Spinal cord (tissue), 10 donors: ENCODE results near the gene DTNB. TPM values are rescaled to one million over a fixed set of nuclear protein-coding genes. Genes with fewer than 3 reads are reported as not detected.
"Not testable (repeated sequence)": the region's sequence is repeated elsewhere in the genome, so short reads cannot be mapped to it uniquely, and the experiment has no call there.

ENCODE experiments used
- DNase-seq, 6 donors: peaks; one replicate each; pipeline versions ENCODE4 v3.0.0 to v3.0.0-alpha.2; 2013 to 2015; ENCODE audit warnings: low spot score in 6 of 6, low read depth in 4 of 6
- H3K27ac ChIP-seq: one replicate; pipeline ENCODE4 v1.5.1; 2013; ENCODE audit warnings: low read depth, low read length, control low read depth
- H3K27me3 ChIP-seq: one replicate; pipeline ENCODE4 v1.6.1; 2013; ENCODE audit warnings: low read length; ENCODE audit not compliant: control insufficient read depth, insufficient read depth
- H3K36me3 ChIP-seq: one replicate; pipeline ENCODE4 v1.6.1; 2013; ENCODE audit warnings: low read length; ENCODE audit not compliant: control insufficient read depth, insufficient read depth
- H3K4me1 ChIP-seq: one replicate; pipeline ENCODE4 v1.6.1; 2013; ENCODE audit warnings: low read length; ENCODE audit not compliant: control insufficient read depth, insufficient read depth
- H3K4me3 ChIP-seq: one replicate; pipeline ENCODE4 v1.5.1; 2013; ENCODE audit warnings: low read depth, low read length, control low read depth
- H3K9me3 ChIP-seq: one replicate; pipeline ENCODE4 v1.6.1; 2013; ENCODE audit warnings: low read length; ENCODE audit not compliant: control insufficient read depth, insufficient read depth
- WGBS: methylation state at CpG from one replicate; pipeline ENCODE4 v1.1.5; 2013; ENCODE audit warnings: missing lambda C conversion rate; ENCODE audit not compliant: insufficient coverage; 5-methylcytosine and 5-hydroxymethylcytosine counted together
- polyA plus RNA-seq, 2 donors: library from polyadenylated mRNA; unstranded; fragments of 120-200 nt; gene quantifications; one replicate each; pipeline ENCODE4 v1.2.1, GENCODE V29; 2013; ENCODE audit not compliant: insufficient read length in 2 of 2
- total RNA-seq, 2 donors: library from RNA; depleted of rRNA in 1 of 2; stranded (reverse); fragments of 120-200 nt in 1 of 2; fragments of >200 nt in 1 of 2; gene quantifications; one replicate each; pipeline versions ENCODE4 v1.2.3 to v1.2.4, GENCODE V29; 2013 to 2014
- donor health status: healthy.

DTNB gene
- total and polyA plus RNA-seq, 4 donors = 21.1 to 50.8 (median 34.5) TPM

DNA sequence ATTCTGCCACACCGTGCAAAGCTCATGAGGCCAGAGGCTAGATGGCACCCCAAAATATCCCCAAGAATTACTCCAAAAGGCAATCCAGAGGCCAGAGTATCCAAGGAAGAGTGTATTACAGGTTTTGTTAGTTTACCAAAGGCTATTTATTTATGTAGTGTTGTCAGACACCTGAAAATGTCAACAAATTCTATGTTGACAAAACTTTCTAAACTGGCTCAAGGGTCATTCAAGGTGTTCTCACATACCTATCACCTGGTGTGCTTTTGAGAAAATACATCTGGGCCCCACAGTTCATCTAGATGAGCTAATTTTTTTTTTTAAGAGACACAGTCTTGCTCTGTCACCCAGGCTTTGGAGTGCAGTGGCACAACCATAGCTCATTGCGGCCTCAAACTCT, 12.4 kb upstream of the DTNB start:
- no peaks in the 10 kb centered on the region for H3K36me3 ChIP-seq
- no peak overlapping the region for H3K4me3 ChIP-seq
- no peak for DNase-seq
- 100% methylated on average over 1 of the region's 2 CpGs for WGBS
- H3K9me3 ChIP-seq = no peaks in the 10 kb centered on the region
- H3K27ac ChIP-seq = no peak overlapping the region
- H3K4me1 ChIP-seq = no peaks in the 10 kb centered on the region
- no peaks in the 10 kb centered on the region for H3K27me3 ChIP-seq

DNA sequence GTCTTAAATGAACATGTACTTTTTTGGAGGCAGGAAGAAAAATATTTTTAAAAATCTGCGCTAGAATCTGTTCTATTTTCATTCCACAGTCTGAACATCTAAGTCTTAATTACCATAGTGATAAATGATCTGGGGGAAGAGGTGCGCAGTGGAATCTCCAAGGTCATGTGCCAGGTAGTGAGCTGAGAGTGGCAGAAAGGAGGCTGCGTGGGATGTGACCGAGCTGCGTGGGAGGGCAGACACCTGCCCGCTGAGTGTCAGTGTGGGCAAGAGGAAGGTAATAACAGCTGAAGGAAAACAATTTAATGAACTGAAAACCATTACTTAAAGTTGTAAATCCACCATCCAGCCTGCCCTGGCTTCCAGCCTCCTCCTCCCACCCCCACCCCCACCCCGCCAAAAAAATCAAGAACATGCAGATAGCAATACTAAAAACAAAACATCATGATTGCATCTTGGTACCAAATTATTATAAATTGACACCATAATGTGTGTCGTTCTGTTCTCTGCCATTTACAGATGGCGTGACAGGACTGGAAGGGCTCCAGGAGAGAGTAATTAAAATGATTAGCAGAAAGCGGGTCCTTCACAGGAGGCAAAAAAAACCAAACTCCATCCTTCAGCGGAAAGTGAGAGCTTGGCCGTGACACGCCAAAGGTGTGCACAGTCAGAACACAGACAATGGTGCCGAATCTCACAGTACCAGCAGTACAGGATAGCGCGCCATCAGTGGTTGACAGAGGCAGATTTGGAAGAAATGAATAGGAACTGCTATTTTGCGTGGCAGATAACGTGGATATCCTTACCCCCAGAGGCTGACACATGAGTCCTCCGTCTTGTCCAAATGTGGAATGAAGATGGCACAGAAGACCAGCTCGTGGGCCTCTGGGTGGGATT, 11.4 kb upstream of the DTNB start:
- DNase-seq = peak in 2 of 6 donors; percentile 29 to 81
- no peaks in the 10 kb centered on the region for H3K27me3 ChIP-seq
- H3K4me1 ChIP-seq = no peaks in the 10 kb centered on the region
- H3K27ac ChIP-seq = no peak overlapping the region
- H3K4me3 ChIP-seq = no peak overlapping the region
- no peaks in the 10 kb centered on the region for H3K36me3 ChIP-seq
- WGBS = 94% methylated on average over 8 of the region's 20 CpGs
- no peaks in the 10 kb centered on the region for H3K9me3 ChIP-seq

DNA sequence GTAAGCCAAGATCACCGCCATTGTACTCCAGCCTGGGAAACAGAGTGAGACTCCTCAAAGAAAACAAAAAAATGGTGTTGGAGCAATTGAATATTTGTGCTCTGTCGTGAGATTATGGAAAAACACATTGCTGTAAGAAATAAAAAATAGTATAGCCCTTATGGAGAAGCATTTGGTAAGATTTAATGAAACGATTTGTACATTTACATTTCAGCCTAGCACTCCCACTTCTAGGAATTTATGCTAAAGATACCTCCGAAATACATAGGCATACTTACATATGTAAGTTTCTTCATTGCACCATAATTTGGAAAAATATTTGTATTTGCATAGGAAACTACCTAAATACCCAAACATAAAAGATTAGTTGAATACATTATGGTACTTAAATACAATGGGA, 8.7 kb upstream of the DTNB start:
- WGBS = 100% methylated on average over 1 of the region's 4 CpGs
- Histone ChIP-seq H3K36me3 (no peaks in the 10 kb centered on the region), H3K27ac (no peak overlapping the region), H3K4me3 (no peak overlapping the region), H3K4me1 (no peaks in the 10 kb centered on the region), H3K27me3 (no peaks in the 10 kb centered on the region), H3K9me3 (no peaks in the 10 kb centered on the region)
- DNase-seq = no peak

DNA sequence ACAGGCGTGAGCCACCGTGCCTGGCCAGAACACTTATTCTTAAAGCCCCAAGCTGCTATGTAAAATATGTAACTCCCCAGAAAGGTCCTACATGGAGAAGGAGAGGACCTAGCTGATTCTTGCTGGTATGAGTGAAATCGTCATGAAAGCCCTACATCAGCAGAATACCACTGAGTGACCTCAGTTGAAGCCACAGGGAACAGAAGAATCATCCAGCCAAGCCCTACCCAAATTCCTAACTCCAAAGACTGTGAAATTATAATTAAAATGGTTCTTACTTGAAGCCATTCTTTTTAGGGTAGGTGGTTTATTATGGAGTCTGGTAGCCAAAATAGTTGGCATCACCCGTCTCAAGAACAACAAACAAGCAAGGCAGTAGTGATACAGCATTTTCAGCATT, 4.5 kb upstream of the DTNB start:
- Histone ChIP-seq H3K4me1 (peaks cover 3% of the 10 kb centered on the region), H3K27ac (no peak overlapping the region), H3K9me3 (no peaks in the 10 kb centered on the region), H3K4me3 (no peak overlapping the region), H3K27me3 (no peaks in the 10 kb centered on the region), H3K36me3 (no peaks in the 10 kb centered on the region)
- WGBS = 100% methylated on average over 2 of the region's 4 CpGs
- no peak for DNase-seq

DNA sequence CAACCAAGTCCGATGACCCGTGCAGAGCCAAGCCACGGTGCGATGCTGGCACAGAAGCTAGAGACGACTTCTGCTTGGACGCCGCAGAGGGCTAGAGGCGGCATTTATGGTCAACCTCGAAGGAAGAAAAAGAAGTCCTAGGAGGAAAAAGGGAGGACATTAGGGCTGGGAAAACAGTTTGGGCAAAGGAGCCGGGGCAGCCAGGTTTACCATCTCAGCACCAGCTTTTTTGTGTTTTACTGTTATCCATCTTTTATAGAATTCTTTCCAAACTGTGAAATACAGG, 643 bp upstream of the DTNB start:
- Histone ChIP-seq H3K27ac (peak overlapping the region; percentile 59), H3K27me3 (no peaks in the 10 kb centered on the region), H3K9me3 (no peaks in the 10 kb centered on the region), H3K4me1 (peaks cover 9% of the 10 kb centered on the region), H3K4me3 (peak overlapping the region; percentile 64), H3K36me3 (no peaks in the 10 kb centered on the region)
- 7% methylated on average over 9 of the region's 10 CpGs for WGBS
- no peak for DNase-seq

DNA sequence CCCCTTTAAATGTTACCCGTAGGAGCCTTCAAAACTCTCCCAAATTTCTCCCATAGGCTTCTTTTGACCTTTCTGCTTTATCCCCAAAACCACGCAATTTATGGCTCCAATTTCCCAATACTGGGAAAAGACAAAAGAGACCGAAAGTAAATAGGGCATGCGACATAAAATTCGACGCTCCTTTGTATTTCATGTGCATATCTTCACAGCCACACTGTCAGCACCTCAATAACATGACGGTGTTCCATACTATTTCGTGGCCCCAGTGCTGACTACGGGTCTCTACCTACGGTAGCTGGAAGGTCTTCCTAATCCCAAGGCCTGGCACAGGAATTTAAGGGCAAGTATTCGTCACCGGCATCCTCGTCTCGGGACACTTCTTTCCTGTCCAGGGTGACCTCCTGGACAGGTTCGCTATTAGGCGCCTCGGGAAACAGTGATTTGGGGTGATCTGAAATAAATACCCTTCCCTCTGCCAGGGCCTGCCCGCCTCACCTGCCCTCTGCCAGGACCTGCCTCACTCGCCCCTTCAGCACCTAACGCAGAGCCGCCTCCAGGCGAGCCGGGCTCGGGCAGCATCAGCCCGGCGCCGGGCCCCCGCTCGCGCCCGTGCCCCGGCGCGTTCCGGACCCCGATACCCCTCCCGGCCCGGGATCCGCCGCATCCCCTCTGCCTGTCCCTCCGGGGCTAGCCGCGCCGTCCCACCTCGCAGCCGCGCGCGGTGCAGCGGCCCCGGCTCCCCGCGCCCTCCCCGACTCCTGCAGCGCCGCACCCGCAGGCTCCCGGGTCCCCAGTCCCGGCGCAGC, 680 bp downstream of the DTNB start:
- Histone ChIP-seq H3K27me3 (no peaks in the 10 kb centered on the region), H3K4me1 (peaks cover 9% of the 10 kb centered on the region), H3K9me3 (no peaks in the 10 kb centered on the region), H3K4me3 (peak overlapping the region; percentile 58), H3K27ac (no peak overlapping the region), H3K36me3 (no peaks in the 10 kb centered on the region)
- WGBS = under 1% methylated on average over 56 of the region's 60 CpGs
- DNase-seq = peak in 3 of 6 donors; percentile 39 to 83 (median 68)

DNA sequence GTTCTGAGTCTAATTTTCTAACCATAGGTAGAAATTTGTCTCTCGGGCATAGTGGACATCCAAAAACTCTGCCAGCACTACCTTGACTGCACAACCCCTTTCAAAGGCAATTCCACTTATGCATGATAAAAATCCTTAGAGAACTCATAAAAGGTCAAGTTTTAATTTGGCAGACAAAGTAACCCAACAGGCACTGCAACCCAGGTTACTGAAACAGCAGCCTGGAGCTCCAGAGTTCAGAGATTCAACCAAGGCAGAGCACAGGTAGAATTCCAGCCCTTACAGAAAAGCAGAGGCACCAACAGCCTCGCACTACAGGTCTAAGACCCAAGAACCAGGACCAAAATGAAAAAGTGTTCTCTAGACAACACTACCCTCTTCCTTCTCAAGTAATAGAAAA, 1.8 kb downstream of the DTNB start:
- Histone ChIP-seq H3K27ac (no peak overlapping the region), H3K36me3 (no peaks in the 10 kb centered on the region), H3K27me3 (no peaks in the 10 kb centered on the region), H3K4me3 (no peak overlapping the region), H3K4me1 (peaks cover 9% of the 10 kb centered on the region), H3K9me3 (no peaks in the 10 kb centered on the region)
- DNase-seq = no peak
- WGBS = 100% methylated on average over 1 of the region's 2 CpGs

DNA sequence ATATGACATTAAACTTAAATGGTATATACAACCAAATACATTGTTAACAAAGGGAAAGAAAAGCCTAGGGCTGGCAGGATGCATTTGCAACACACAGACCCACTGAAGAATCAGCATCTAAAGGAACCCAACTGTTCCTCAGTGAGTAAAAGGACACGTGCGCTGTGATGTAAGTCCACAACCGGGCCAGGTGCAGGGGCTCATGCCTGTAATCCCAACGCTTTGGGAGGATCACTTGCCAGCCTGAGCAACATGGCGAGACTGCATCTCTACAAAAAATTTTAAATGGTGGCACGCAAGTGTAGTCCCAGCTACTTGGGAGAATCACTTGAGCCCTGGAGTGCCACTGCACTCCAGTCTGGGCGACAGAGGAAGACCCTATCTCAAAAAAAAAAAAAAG, 3.9 kb downstream of the DTNB start:
- 59% methylated on average over 5 of the region's 7 CpGs for WGBS
- Histone ChIP-seq H3K27me3 (no peaks in the 10 kb centered on the region), H3K27ac (no peak overlapping the region), H3K4me1 (peaks cover 9% of the 10 kb centered on the region), H3K4me3 (no peak overlapping the region), H3K9me3 (no peaks in the 10 kb centered on the region), H3K36me3 (no peaks in the 10 kb centered on the region)
- DNase-seq = no peak

DNA sequence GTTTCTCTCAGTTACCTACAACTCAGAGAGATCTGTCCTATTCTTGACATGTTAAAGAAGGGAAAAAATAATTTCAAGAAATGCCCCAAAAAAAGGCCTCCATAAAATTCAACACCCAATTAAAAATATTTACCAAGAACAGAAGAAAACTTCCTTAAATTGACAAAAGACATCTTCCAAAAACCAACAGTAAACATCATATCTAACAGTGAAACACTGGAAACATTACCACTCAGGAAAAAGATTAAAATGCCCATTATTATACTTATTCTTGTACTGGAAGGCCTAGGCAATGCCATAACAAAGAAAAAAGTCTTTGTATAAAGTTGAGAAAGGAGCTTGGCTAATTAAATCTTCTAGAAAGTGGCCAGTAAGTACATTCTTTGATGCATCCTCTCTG, 7.2 kb downstream of the DTNB start:
- Histone ChIP-seq H3K27me3 (no peaks in the 10 kb centered on the region), H3K9me3 (no peaks in the 10 kb centered on the region), H3K4me1 (no peaks in the 10 kb centered on the region), H3K4me3 (no peak overlapping the region), H3K36me3 (no peaks in the 10 kb centered on the region), H3K27ac (no peak overlapping the region)
- DNase-seq = no peak

DNA sequence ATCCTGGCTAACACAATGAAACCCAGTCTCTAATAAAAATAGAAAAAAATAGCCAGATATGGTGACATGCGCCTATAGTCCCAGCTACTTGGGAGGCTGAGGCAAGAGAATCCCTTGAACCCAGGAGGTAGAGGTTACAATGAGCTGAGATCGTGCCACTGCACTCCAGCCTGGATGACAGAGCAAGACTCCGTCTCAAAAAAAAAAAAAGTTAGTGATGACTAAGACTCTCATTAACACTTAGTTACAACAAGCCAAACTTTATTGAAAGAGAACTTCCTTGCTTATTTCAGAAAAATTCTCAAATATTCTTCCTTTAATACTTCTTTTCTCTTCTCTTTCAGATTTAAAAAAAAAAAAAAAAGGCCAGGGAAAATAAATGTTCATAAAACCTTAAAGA, 7.9 kb downstream of the DTNB start:
- WGBS = no CpG with 5 or more reads among the region's 3 CpGs
- not testable (repeated sequence) for H3K27me3 ChIP-seq, H3K36me3 ChIP-seq

More for the DNA sequence above, 7.9 kb downstream of the DTNB start:
- H3K4me1 ChIP-seq, H3K4me3 ChIP-seq, H3K27ac ChIP-seq, DNase-seq, H3K9me3 ChIP-seq: not testable (repeated sequence)
